PFSK-1 (cell line): ENCODE results near the gene TRPT1.

Experiments used
- FOXP2 ChIP-seq: optimal IDR thresholded peaks from 2 replicates; pipeline ENCODE3; 2011; ENCODE audit warnings: borderline replicate concordance, control low read depth, inconsistent platforms; ENCODE audit not compliant: insufficient read depth; ENCODE audit errors: extremely low read length, extremely low read depth
- POLR2AphosphoS5 ChIP-seq: IDR thresholded peaks from 2 replicates; pipeline ENCODE4 v1.6.1; 2012; ENCODE audit warnings: low read depth, mild to moderate bottlenecking, control low read depth, low read length, moderate library complexity
- REST ChIP-seq, 2 experiments: IDR thresholded peaks; 2 replicates each; pipeline versions ENCODE4 v1.6.1 to v1.8.0; 2011 to 2012; ENCODE audit warnings: low read depth in 2 of 2, low read length in 2 of 2, control low read depth in 1 of 2, inconsistent platforms in 1 of 2, mild to moderate bottlenecking in 1 of 2, moderate library complexity in 1 of 2; ENCODE audit not compliant: insufficient read depth in 1 of 2
- SIN3A ChIP-seq: IDR thresholded peaks from 2 replicates; pipeline ENCODE4 v1.6.1; 2012; ENCODE audit warnings: mild to moderate bottlenecking, low read length, moderate library complexity, borderline replicate concordance; ENCODE audit not compliant: insufficient read depth
- TAF1 ChIP-seq: IDR thresholded peaks from 2 replicates; pipeline ENCODE4 v1.6.1; 2012; ENCODE audit warnings: low read length, control low read depth, borderline replicate concordance; ENCODE audit not compliant: insufficient read depth

- TF ChIP-seq POLR2AphosphoS5 (no peak), TAF1 (no peak), REST (IDR thresholded peaks at IDR 0.05; ENCODE audit: insufficient read depth in 1 of 2, low read depth in 2 of 2, low read length in 2 of 2) (no peak), SIN3A (0 out of 2 replicates have a peak, but pooled peaks have one; percentile 0), FOXP2 (no peak)
Measured at GRCh38 chr11:64251753-64252002, 25.7 kb upstream of the TRPT1 start.
